H9 (cell line): Measurements from ENCODE around the gene PACS1. TPM values are rescaled to one million over a fixed set of nuclear protein-coding genes. Genes with fewer than 3 reads are reported as not detected.
A peak's percentile ranks its signal among the peaks of the same experiment; 100 is the strongest.

Experiments used
- DNase-seq: peaks from one replicate; pipeline ENCODE4 v3.0.0-alpha.2; 2017
- H2AFZ ChIP-seq: one replicate; pipeline ENCODE4 v1.6.1; 2013; ENCODE audit warnings: mild to moderate bottlenecking, low read length, control low read depth, moderate library complexity
- H2AK5ac ChIP-seq: 2 replicates; pipeline ENCODE4 v1.6.1; 2013; ENCODE audit warnings: low read length, control low read depth, mixed read lengths; ENCODE audit not compliant: insufficient read length
- H2BK120ac ChIP-seq: one replicate; pipeline ENCODE4 v1.6.1; 2013; ENCODE audit warnings: low read depth, mild to moderate bottlenecking, low read length, control low read depth, inconsistent platforms; ENCODE audit not compliant: poor library complexity, severe bottlenecking
- H2BK12ac ChIP-seq: 2 replicates; pipeline ENCODE4 v1.6.1; 2013; ENCODE audit warnings: low read length, control low read depth, mixed read lengths, low read depth; ENCODE audit not compliant: insufficient read length
- H2BK15ac ChIP-seq: 2 replicates; pipeline ENCODE4 v1.6.1; 2013; ENCODE audit warnings: low read depth, low read length, control low read depth
- H2BK20ac ChIP-seq: one replicate; pipeline ENCODE4 v1.6.1; 2013; ENCODE audit warnings: low read depth, mild to moderate bottlenecking, low read length, control low read depth, inconsistent platforms; ENCODE audit not compliant: poor library complexity, severe bottlenecking
- H2BK5ac ChIP-seq: 2 replicates; pipeline ENCODE4 v1.6.1; 2013; ENCODE audit warnings: low read length, control low read depth, mixed read lengths; ENCODE audit not compliant: insufficient read length
- H3K14ac ChIP-seq: 2 replicates; pipeline ENCODE4 v1.6.1; 2013; ENCODE audit warnings: low read length, control low read depth; ENCODE audit not compliant: insufficient read depth
- H3K18ac ChIP-seq: 2 replicates; pipeline ENCODE4 v1.6.1; 2013; ENCODE audit warnings: low read depth, mild to moderate bottlenecking, mixed read lengths, low read length, control low read depth; ENCODE audit not compliant: insufficient read length
- H3K23ac ChIP-seq: 2 replicates; pipeline ENCODE4 v1.6.1; 2013; ENCODE audit warnings: low read length, control low read depth, mixed read lengths, low read depth; ENCODE audit not compliant: insufficient read length
- H3K23me2 ChIP-seq: 2 replicates; pipeline ENCODE4 v1.6.1; 2013; ENCODE audit warnings: low read depth, mild to moderate bottlenecking, mixed read lengths, low read length, control low read depth; ENCODE audit not compliant: insufficient read length, poor library complexity, severe bottlenecking
- H3K27ac ChIP-seq: 2 replicates; pipeline ENCODE4 v1.5.1; 2013; ENCODE audit warnings: low read length, control low read depth, mixed read lengths, low read depth; ENCODE audit not compliant: insufficient read length
- H3K27me3 ChIP-seq: 2 replicates; pipeline ENCODE4 v1.6.1; 2013; ENCODE audit warnings: low read length, control low read depth, inconsistent platforms; ENCODE audit not compliant: insufficient read depth
- H3K4ac ChIP-seq: 2 replicates; pipeline ENCODE4 v1.6.1; 2013; ENCODE audit warnings: low read depth, mild to moderate bottlenecking, control low read depth, inconsistent platforms, low read length, moderate library complexity
- H3K4me1 ChIP-seq: 2 replicates; pipeline ENCODE4 v1.6.1; 2013; ENCODE audit warnings: low read length, control low read depth, inconsistent platforms; ENCODE audit not compliant: insufficient read depth
- H3K4me2 ChIP-seq: 2 replicates; pipeline ENCODE4 v1.6.1; 2013; ENCODE audit warnings: low read length, control low read depth, mixed read lengths; ENCODE audit not compliant: insufficient read length, insufficient read depth
- H3K56ac ChIP-seq: 2 replicates; pipeline ENCODE4 v1.6.1; 2013; ENCODE audit warnings: low read depth, mild to moderate bottlenecking, mixed read lengths, low read length, control low read depth; ENCODE audit not compliant: insufficient read length
- H3K79me1 ChIP-seq: 2 replicates; pipeline ENCODE4 v1.6.1; 2013; ENCODE audit warnings: low read depth, mild to moderate bottlenecking, moderate library complexity, low read length, control low read depth, inconsistent platforms; ENCODE audit not compliant: insufficient read depth, poor library complexity, severe bottlenecking
- H3K79me2 ChIP-seq: 2 replicates; pipeline ENCODE4 v1.6.1; 2013; ENCODE audit warnings: low read length, control low read depth, inconsistent platforms; ENCODE audit not compliant: insufficient read depth
- H3K9ac ChIP-seq: 2 replicates; pipeline ENCODE4 v1.6.1; 2013; ENCODE audit warnings: low read length, control low read depth, mixed read lengths; ENCODE audit not compliant: insufficient read length; ENCODE audit errors: extremely low read depth
- H3K9me3 ChIP-seq: one replicate; pipeline ENCODE4 v1.6.1; 2013; ENCODE audit warnings: low read depth, low read length, inconsistent platforms; ENCODE audit not compliant: control insufficient read depth
- H3T11ph ChIP-seq: one replicate; pipeline ENCODE4 v1.6.1; 2013; ENCODE audit warnings: mild to moderate bottlenecking, low read length, control low read depth, inconsistent platforms
- H4K20me1 ChIP-seq: one replicate; pipeline ENCODE4 v1.6.1; 2013; ENCODE audit not compliant: control insufficient read depth, insufficient read length, insufficient read depth
- H4K5ac ChIP-seq: 2 replicates; pipeline ENCODE4 v1.6.1; 2013; ENCODE audit warnings: low read depth, mild to moderate bottlenecking, mixed read lengths, low read length, control low read depth; ENCODE audit not compliant: insufficient read length
- H4K8ac ChIP-seq: replicated peaks from 2 replicates; pipeline ENCODE4 v1.6.1; 2013; ENCODE audit warnings: low read length, control low read depth, mixed read lengths, low read depth; ENCODE audit not compliant: insufficient read length
- H4K91ac ChIP-seq: 2 replicates; pipeline ENCODE4 v1.6.1; 2013; ENCODE audit warnings: low read depth, mild to moderate bottlenecking, moderate library complexity, mixed read lengths, low read length, control low read depth; ENCODE audit not compliant: insufficient read length
- H3K27ac Mint-ChIP-seq, 3 experiments: 2 replicates in 2 of 3; 3 replicates in 1 of 3; pipeline ENCODE4 v1.8.0; 2020 to 2021; ENCODE audit warnings: mixed read lengths in 3 of 3, mild to moderate bottlenecking in 1 of 3, moderate library complexity in 1 of 3
- H3K27me3 Mint-ChIP-seq: 2 replicates; pipeline ENCODE4 v1.8.0; 2021; ENCODE audit warnings: low read depth, mild to moderate bottlenecking, moderate library complexity, mixed read lengths
- H3K36me3 Mint-ChIP-seq, 3 experiments: 2 replicates in 2 of 3; 3 replicates in 1 of 3; pipeline ENCODE4 v1.8.0; 2020 to 2021; ENCODE audit warnings: low read depth in 3 of 3, mixed read lengths in 3 of 3; ENCODE audit not compliant: insufficient read depth in 1 of 3
- H3K4me1 Mint-ChIP-seq, 2 experiments: 2 replicates each; pipeline ENCODE4 v1.8.0; 2020; ENCODE audit warnings: mixed read lengths in 2 of 2
- H3K4me3 Mint-ChIP-seq, 2 experiments: 2 replicates in 1 of 2; 3 replicates in 1 of 2; pipeline ENCODE4 v1.8.0; 2020 to 2021; ENCODE audit warnings: mild to moderate bottlenecking in 2 of 2, mixed read lengths in 2 of 2, moderate library complexity in 1 of 2
- H3K9me3 Mint-ChIP-seq, 2 experiments: 2 replicates in 1 of 2; 3 replicates in 1 of 2; pipeline ENCODE4 v1.8.0; 2020; ENCODE audit warnings: mild to moderate bottlenecking in 2 of 2, mixed read lengths in 2 of 2, moderate library complexity in 1 of 2
- WGBS: extraction: QIAGEN DNeasy Blood & Tissue Kit; methylation state at CpG from one replicate; pipeline ENCODE4 v1.1.7; 2013; ENCODE audit warnings: missing lambda C conversion rate, low lambda C conversion rate, mixed read lengths; ENCODE audit not compliant: insufficient read length; ENCODE audit errors: extremely low coverage; 5-methylcytosine and 5-hydroxymethylcytosine counted together
- total RNA-seq: library from RNA; stranded (reverse); gene quantifications from 2 replicates; pipeline ENCODE4 v1.2.1, GENCODE V29; 2021
- TF ChIP-seq, protein P1 (sequence below): fragments of 200-600 bp; sonication (generic); conservative IDR thresholded peaks from 3 replicates; pipeline ENCODE4 v1.8.0; 2021; ENCODE audit warnings: antibody characterized with exemption, mild to moderate bottlenecking

PACS1 gene
- total RNA-seq, 1 experiment from 2014 or later, result 35.5 TPM

DNA sequence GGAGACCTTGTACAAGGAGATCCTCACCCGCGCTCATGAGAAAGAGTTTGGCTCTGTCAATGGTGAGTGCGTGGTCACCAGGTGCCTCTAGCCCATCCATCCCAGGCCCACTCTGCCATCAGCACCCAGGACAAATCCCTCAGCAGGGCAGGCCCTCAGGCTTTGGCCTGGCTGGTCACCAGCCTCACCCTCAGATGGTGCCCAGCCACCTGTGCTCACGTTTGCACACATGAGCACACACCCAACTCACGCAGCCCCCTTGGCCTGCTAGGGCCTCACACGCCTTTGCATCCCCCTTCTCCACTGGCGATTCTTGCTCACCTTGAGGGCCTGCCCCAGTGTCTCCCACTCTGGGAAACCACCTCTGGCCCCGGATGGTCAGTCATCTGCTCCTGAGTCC, 194.3 kb downstream of the PACS1 start:
- Histone ChIP-seq H3K18ac (no peak overlapping the region), H3K4me1 (no peaks in the 10 kb centered on the region)
- no CpG with 5 or more reads among the region's 8 CpGs for WGBS

More for the DNA sequence above, 194.3 kb downstream of the PACS1 start:
- Histone ChIP-seq H3K79me1 (no peaks in the 10 kb centered on the region), H3K56ac (no peak overlapping the region), H2BK20ac (no peak overlapping the region), H2BK15ac (no peak overlapping the region), H3K4me2 (no peak overlapping the region), H3K23ac (no peak overlapping the region), H4K20me1 (peaks cover 2% of the 10 kb centered on the region), H4K5ac (no peak overlapping the region), H3K9me3 (no peaks in the 10 kb centered on the region), H2BK12ac (no peak overlapping the region), H3K27ac (no peak overlapping the region), H2BK5ac (no peak overlapping the region), H3K79me2 (no peaks in the 10 kb centered on the region), H2AK5ac (no peak overlapping the region), H4K91ac (no peak overlapping the region), H2AFZ (no peak overlapping the region), H3K4ac (no peak overlapping the region), H3K14ac (no peak overlapping the region), H3K27me3 (no peaks in the 10 kb centered on the region), H3K23me2 (peaks cover 9% of the 10 kb centered on the region), H4K8ac (no peak overlapping the region), H3T11ph (no peak overlapping the region), H3K9ac (no peak overlapping the region), H2BK120ac (no peak overlapping the region)
- TF ChIP-seq, protein P1, sequence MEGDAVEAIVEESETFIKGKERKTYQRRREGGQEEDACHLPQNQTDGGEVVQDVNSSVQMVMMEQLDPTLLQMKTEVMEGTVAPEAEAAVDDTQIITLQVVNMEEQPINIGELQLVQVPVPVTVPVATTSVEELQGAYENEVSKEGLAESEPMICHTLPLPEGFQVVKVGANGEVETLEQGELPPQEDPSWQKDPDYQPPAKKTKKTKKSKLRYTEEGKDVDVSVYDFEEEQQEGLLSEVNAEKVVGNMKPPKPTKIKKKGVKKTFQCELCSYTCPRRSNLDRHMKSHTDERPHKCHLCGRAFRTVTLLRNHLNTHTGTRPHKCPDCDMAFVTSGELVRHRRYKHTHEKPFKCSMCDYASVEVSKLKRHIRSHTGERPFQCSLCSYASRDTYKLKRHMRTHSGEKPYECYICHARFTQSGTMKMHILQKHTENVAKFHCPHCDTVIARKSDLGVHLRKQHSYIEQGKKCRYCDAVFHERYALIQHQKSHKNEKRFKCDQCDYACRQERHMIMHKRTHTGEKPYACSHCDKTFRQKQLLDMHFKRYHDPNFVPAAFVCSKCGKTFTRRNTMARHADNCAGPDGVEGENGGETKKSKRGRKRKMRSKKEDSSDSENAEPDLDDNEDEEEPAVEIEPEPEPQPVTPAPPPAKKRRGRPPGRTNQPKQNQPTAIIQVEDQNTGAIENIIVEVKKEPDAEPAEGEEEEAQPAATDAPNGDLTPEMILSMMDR, result no peak
- H3K4me3 Mint-ChIP-seq, result peak overlapping the region in 1 of 2 experiments; percentile 55; a peak in 2 of 5 replicates
- peaks cover 13 to 15% of the 10 kb centered on the region in 2 experiments for H3K4me1 Mint-ChIP-seq
- DNase-seq, result no peak
- H3K36me3 Mint-ChIP-seq, result peaks cover 15 to 59% (median 53%) of the 10 kb centered on the region in 3 experiments
- no peaks in the 10 kb centered on the region; the same call in 1 of the 2 replicates for H3K27me3 Mint-ChIP-seq
- H3K27ac Mint-ChIP-seq, result peak overlapping the region; percentile 68 to 89 (median 70); a peak in 3 of 7 replicates
- H3K9me3 Mint-ChIP-seq, result no peaks in the 10 kb centered on the region
